ENCODE measurements around the gene RSKR. TPM values are rescaled to one million over a fixed set of nuclear protein-coding genes. Genes with fewer than 3 reads are reported as not detected.
A peak's percentile ranks its signal among the peaks of the same experiment; 100 is the strongest.

The RSKR gene
- polyA plus RNA-seq, 6 donors from 2014 or later, result 0.09 to 0.20 TPM; not detected in 4

GRCh38 chr17:28644787-28645575 lies 31.0 kb upstream of the RSKR start, which contains the start of gene BLTP2:
TSS of gene BLTP2 (minus strand) at chr17:28645158. CDS start at chr17:28645056, 102 bp downstream.
- Mint-ChIP-seq H3K27me3 (no peaks in the 10 kb centered on the region), H3K4me3 (peak within 1 kb of the TSS; percentile 86 to 99 (median 94)), H3K9me3 (no peaks in the 10 kb centered on the region), H3K4me1 (peaks cover 34 to 50% (median 35%) of the 10 kb centered on the region in 3 donors), H3K36me3 (peaks cover 7 to 18% of the 10 kb centered on the region in 2 donors), H3K27ac (peak within 1 kb of the TSS; percentile 90 to 98 (median 97))
- DNase-seq (peak; percentile 94), ATAC-seq (ENCODE audit: low read depth in 2 of 2) (peak; percentile 94 to 96)

- H3K36me3 Mint-ChIP-seq, result peaks cover 12 to 21% of the 10 kb centered on the region in 2 donors
- peaks cover 35 to 50% (median 37%) of the 10 kb centered on the region in 3 donors for H3K4me1 Mint-ChIP-seq
- peak overlapping the region; percentile 78 to 97 (median 92) for H3K27ac Mint-ChIP-seq
- ATAC-seq (ENCODE audit: low read depth in 2 of 2) (no peak), DNase-seq (peak; percentile 45)
- H3K4me3 Mint-ChIP-seq, result peak overlapping the region; percentile 86 to 99 (median 94)
- no peaks in the 10 kb centered on the region for H3K9me3 Mint-ChIP-seq
- H3K27me3 Mint-ChIP-seq, result no peaks in the 10 kb centered on the region
Observed at GRCh38 chr17:28643983-28644786, 30.2 kb upstream of the RSKR start.

GRCh38 chr17:28641579-28641978 lies 27.6 kb upstream of the RSKR start:
- ATAC-seq (ENCODE audit: low read depth in 2 of 2) (no peak), DNase-seq (no peak)
- H3K9me3 Mint-ChIP-seq, result no peaks in the 10 kb centered on the region
- no peak overlapping the region for H3K27ac Mint-ChIP-seq
- H3K4me1 Mint-ChIP-seq, result peaks cover 32 to 40% (median 37%) of the 10 kb centered on the region in 3 donors
- H3K4me3 Mint-ChIP-seq, result peak overlapping the region in 1 of 8 donors; percentile 36
- no peaks in the 10 kb centered on the region for H3K27me3 Mint-ChIP-seq
- H3K36me3 Mint-ChIP-seq, result peaks cover 29 to 38% of the 10 kb centered on the region in 2 donors

- H3K36me3 Mint-ChIP-seq, result peaks cover 38 to 65% of the 10 kb centered on the region in 2 donors
- H3K27ac Mint-ChIP-seq, result no peak overlapping the region
Observed at GRCh38 chr17:28635506-28635905, 21.5 kb upstream of the RSKR start.

GRCh38 chr17:28634206-28634865 lies 20.4 kb upstream of the RSKR start:
- DNase-seq, result no peak
- no peak overlapping the region for H3K27ac Mint-ChIP-seq
- H3K4me1 Mint-ChIP-seq, result peaks cover 15 to 17% (median 17%) of the 10 kb centered on the region in 3 donors
- no peak for ATAC-seq (ENCODE audit: low read depth in 2 of 2)
- H3K9me3 Mint-ChIP-seq, result no peaks in the 10 kb centered on the region
- H3K27me3 Mint-ChIP-seq, result no peaks in the 10 kb centered on the region
- H3K36me3 Mint-ChIP-seq, result peaks cover 33 to 56% of the 10 kb centered on the region in 2 donors
- H3K4me3 Mint-ChIP-seq, result no peak overlapping the region

More at GRCh38 chr17:28635506-28635905, 21.5 kb upstream of the RSKR start:
- ATAC-seq (ENCODE audit: low read depth in 2 of 2) (no peak), DNase-seq (no peak)
- Mint-ChIP-seq H3K27me3 (no peaks in the 10 kb centered on the region), H3K4me3 (no peak overlapping the region), H3K9me3 (no peaks in the 10 kb centered on the region), H3K4me1 (peaks cover 17 to 20% (median 20%) of the 10 kb centered on the region in 3 donors)

GRCh38 chr17:28626818-28627217 lies 12.8 kb upstream of the RSKR start:
- peaks cover 20 to 48% of the 10 kb centered on the region in 2 donors for H3K36me3 Mint-ChIP-seq
- H3K27ac Mint-ChIP-seq, result no peak overlapping the region
- no peak overlapping the region for H3K4me3 Mint-ChIP-seq
- H3K9me3 Mint-ChIP-seq, result no peaks in the 10 kb centered on the region
- DNase-seq (no peak), ATAC-seq (ENCODE audit: low read depth in 2 of 2) (no peak)
- no peaks in the 10 kb centered on the region for H3K27me3 Mint-ChIP-seq
- H3K4me1 Mint-ChIP-seq, result peaks cover 0 to 13% (median 0%) of the 10 kb centered on the region in 3 donors

- no peak for ATAC-seq (ENCODE audit: low read depth in 2 of 2)
- DNase-seq, result no peak
- Mint-ChIP-seq H3K4me3 (no peak overlapping the region), H3K27ac (no peak overlapping the region), H3K36me3 (peaks cover 15 to 48% of the 10 kb centered on the region in 2 donors), H3K4me1 (peaks cover 0 to 13% (median 0%) of the 10 kb centered on the region in 3 donors), H3K9me3 (no peaks in the 10 kb centered on the region), H3K27me3 (no peaks in the 10 kb centered on the region)
Observed at GRCh38 chr17:28624148-28624547, 10.2 kb upstream of the RSKR start.

GRCh38 chr17:28623696-28624095 lies 9.7 kb upstream of the RSKR start:
- H3K9me3 Mint-ChIP-seq, result no peaks in the 10 kb centered on the region
- no peak for ATAC-seq (ENCODE audit: low read depth in 2 of 2)
- no peak overlapping the region for H3K27ac Mint-ChIP-seq
- DNase-seq, result no peak
- peaks cover 18 to 52% of the 10 kb centered on the region in 2 donors for H3K36me3 Mint-ChIP-seq
- H3K4me1 Mint-ChIP-seq, result peaks cover 0 to 13% (median 0%) of the 10 kb centered on the region in 3 donors
- no peak overlapping the region for H3K4me3 Mint-ChIP-seq
- no peaks in the 10 kb centered on the region for H3K27me3 Mint-ChIP-seq

GRCh38 chr17:28622186-28622585 lies 8.2 kb upstream of the RSKR start:
- Mint-ChIP-seq H3K36me3 (peaks cover 25 to 42% of the 10 kb centered on the region in 2 donors), H3K27ac (no peak overlapping the region), H3K4me3 (no peak overlapping the region)

GRCh38 chr17:28620010-28620409 lies 6.0 kb upstream of the RSKR start:
- ATAC-seq (ENCODE audit: low read depth in 2 of 2) (no peak), DNase-seq (no peak)
- Mint-ChIP-seq H3K4me3 (no peak overlapping the region), H3K36me3 (peaks cover 38 to 40% of the 10 kb centered on the region in 2 donors), H3K4me1 (peaks cover 6 to 15% (median 14%) of the 10 kb centered on the region in 3 donors), H3K27ac (peak overlapping the region in 2 of 6 donors; percentile 21 to 38), H3K9me3 (peaks cover 0 to 2% (median 0%) of the 10 kb centered on the region in 7 donors), H3K27me3 (no peaks in the 10 kb centered on the region)

More at GRCh38 chr17:28622186-28622585, 8.2 kb upstream of the RSKR start:
- H3K9me3 Mint-ChIP-seq, result no peaks in the 10 kb centered on the region
- DNase-seq (no peak), ATAC-seq (ENCODE audit: low read depth in 2 of 2) (no peak)
- H3K27me3 Mint-ChIP-seq, result no peaks in the 10 kb centered on the region
- peaks cover 0 to 8% (median 0%) of the 10 kb centered on the region in 3 donors for H3K4me1 Mint-ChIP-seq

GRCh38 chr17:28618464-28618863 lies 4.5 kb upstream of the RSKR start:
- no peak for DNase-seq
- Mint-ChIP-seq H3K4me3 (no peak overlapping the region), H3K27me3 (no peaks in the 10 kb centered on the region), H3K27ac (peak overlapping the region in 1 of 6 donors; percentile 76), H3K36me3 (peaks cover 32 to 42% of the 10 kb centered on the region in 2 donors), H3K4me1 (peaks cover 13 to 29% (median 25%) of the 10 kb centered on the region in 3 donors), H3K9me3 (peaks cover 0 to 2% (median 0%) of the 10 kb centered on the region in 7 donors)
- ATAC-seq (ENCODE audit: low read depth in 2 of 2), result no peak

- Mint-ChIP-seq H3K27me3 (no peaks in the 10 kb centered on the region), H3K4me1 (peaks cover 23 to 43% (median 39%) of the 10 kb centered on the region in 3 donors), H3K27ac (peak overlapping the region in 4 of 6 donors; percentile 24 to 79 (median 68)), H3K36me3 (peaks cover 23 to 29% of the 10 kb centered on the region in 2 donors), H3K4me3 (no peak overlapping the region), H3K9me3 (peaks cover 0 to 2% (median 0%) of the 10 kb centered on the region in 7 donors)
- no peak for ATAC-seq (ENCODE audit: low read depth in 2 of 2)
- DNase-seq, result no peak
Observed at GRCh38 chr17:28616281-28616680, 2.3 kb upstream of the RSKR start.

Data from naive B cell (primary cell).